ENCODE results near the gene FLT1. TPM values are rescaled to one million over a fixed set of nuclear protein-coding genes. Genes with fewer than 3 reads are reported as not detected.

FLT1 gene
- total and polyA plus RNA-seq, 9 donors = 13.2 to 17.3 (median 15.8) TPM

DNA sequence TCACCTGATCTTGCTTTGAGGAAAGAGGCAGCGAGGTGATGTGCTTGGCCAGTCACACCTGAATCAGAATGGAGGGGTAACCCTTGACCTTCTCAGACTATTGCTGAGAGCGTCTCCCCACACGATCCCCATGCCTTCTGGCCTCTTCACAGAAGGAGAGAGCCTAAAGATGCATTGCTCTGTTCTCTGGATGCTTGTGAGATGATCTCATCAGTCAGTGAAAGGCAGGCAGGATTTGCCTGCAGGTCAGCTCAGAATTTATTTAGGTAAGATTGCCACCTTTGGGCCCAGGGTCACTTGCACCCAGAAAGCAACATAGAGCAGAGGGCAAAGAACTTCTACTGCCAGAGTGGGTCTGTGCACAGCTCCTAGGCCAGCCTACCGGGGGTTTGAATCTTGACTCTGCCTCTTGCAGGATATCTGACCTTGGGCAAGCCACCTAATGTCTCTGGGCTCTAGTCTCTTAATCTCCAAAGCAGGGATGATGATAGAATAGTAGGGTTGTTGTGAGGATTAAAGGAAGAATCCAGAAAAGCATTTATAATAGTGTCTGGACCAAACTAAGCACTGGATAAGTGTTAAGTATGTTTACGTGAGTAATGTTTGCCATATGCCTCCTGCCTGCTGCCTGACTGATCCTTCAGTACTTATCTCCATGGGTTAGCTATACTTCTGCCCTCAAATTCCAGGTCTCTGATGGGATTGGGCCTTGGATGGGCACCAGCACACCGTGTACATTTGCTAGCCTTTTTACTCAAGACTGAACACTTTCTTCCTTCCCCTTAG lies 8.4 kb upstream of the FLT1 start:
- no peaks in the 10 kb centered on the region for H3K9me3 ChIP-seq (replicated peaks; ENCODE audit: control insufficient read depth, low read depth, low read length)
- no peak overlapping the region for H3K27ac ChIP-seq (ENCODE audit: low read length)
- H3K27me3 ChIP-seq (ENCODE audit: control insufficient read depth, insufficient read depth, low read length) = peaks cover 15% of the 10 kb centered on the region
- no peak overlapping the region for H3K4me3 ChIP-seq (ENCODE audit: low read length)
- WGBS (ENCODE audit: insufficient coverage) = 70% methylated on average over 2 of the region's 6 CpGs
- no peak for DNase-seq
- no peaks in the 10 kb centered on the region for H3K36me3 ChIP-seq (ENCODE audit: control insufficient read depth, insufficient read depth, low read length)
- peaks cover 2% of the 10 kb centered on the region for H3K4me1 ChIP-seq (ENCODE audit: control insufficient read depth, insufficient read depth, low read length)

DNA sequence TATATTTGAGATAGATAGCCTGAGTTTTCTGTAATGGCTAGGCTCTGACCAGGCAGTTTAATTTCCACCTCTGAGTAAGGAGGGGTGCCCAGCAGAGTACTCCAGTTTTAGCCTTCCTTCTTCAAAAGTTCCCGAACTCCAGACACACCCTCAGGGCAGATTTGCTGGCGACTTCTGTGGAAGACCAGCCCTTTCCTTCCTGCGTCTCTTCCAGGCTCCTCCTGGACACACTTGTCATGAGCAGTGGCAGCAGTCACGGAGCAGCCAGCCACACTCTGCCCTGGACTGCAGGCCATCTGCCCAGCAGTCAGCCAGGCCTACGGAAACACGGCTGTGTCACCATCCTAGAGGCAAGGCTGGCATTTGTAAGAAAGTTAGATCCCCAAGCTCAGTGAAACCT lies 6.6 kb upstream of the FLT1 start:
- WGBS (ENCODE audit: insufficient coverage) = 84% methylated on average over 3 of the region's 6 CpGs
- Histone ChIP-seq H3K4me3 (ENCODE audit: low read length) (no peak overlapping the region), H3K27ac (ENCODE audit: low read length) (no peak overlapping the region), H3K4me1 (ENCODE audit: control insufficient read depth, insufficient read depth, low read length) (peaks cover 2% of the 10 kb centered on the region), H3K27me3 (ENCODE audit: control insufficient read depth, insufficient read depth, low read length) (peaks cover 26% of the 10 kb centered on the region), H3K36me3 (ENCODE audit: control insufficient read depth, insufficient read depth, low read length) (no peaks in the 10 kb centered on the region), H3K9me3 (replicated peaks; ENCODE audit: control insufficient read depth, low read depth, low read length) (no peaks in the 10 kb centered on the region)
- DNase-seq = no peak

DNA sequence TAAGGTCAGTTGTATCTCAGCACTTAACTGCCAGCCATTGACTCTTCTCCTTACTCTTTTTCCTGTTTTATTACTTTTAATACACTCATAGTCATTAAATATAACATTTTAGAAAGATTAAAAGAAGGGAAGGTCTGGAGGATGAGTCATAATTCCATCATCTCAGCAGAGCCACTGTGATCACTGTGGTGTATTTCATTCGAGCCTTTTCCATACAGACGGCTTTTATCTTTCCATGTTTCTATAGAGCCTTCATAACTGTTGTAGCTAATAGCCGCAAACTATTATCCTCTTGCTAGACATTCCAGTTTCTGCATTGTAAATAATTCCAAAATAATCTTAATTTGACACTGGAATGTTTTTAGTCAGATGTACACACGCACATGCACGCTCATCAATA lies 4.7 kb upstream of the FLT1 start:
- Histone ChIP-seq H3K27ac (ENCODE audit: low read length) (no peak overlapping the region), H3K36me3 (ENCODE audit: control insufficient read depth, insufficient read depth, low read length) (no peaks in the 10 kb centered on the region), H3K4me1 (ENCODE audit: control insufficient read depth, insufficient read depth, low read length) (peaks cover 5% of the 10 kb centered on the region), H3K27me3 (ENCODE audit: control insufficient read depth, insufficient read depth, low read length) (peaks cover 45% of the 10 kb centered on the region), H3K4me3 (ENCODE audit: low read length) (no peak overlapping the region), H3K9me3 (replicated peaks; ENCODE audit: control insufficient read depth, low read depth, low read length) (no peaks in the 10 kb centered on the region)
- no CpG with 5 or more reads among the region's 5 CpGs for WGBS (ENCODE audit: insufficient coverage)
- no peak for DNase-seq

DNA sequence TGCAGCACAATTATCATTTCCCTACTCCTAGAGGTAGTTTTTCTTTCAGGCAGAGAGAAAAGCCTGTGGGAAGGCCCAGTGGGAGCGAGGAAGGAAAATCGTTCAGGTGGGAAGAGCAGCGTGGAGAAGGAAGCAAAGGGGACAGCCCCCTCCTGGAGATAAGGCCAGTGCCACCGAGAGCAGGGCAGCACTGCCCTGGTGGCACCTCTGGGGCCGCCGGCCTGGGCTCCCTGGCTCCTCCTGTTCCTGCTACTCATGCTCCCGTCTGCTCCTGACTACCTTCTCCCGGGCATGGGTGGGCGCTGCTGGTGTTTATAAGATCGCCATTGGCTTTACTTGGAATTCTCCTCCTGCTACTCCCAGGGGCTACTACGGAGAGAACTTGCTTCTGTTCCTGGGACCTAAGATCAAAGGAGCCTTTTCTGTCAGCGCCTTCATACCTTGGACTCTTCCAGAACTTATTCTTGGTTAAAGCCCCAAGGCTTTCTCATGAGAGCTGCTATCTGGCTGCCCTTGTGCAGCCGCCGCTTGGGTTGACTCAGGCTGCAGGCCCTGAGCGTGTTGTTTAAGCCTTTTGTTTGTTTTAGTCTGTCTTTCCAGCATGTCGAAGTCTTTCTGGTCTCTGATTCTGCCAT lies 3.7 kb upstream of the FLT1 start:
- 65% methylated on average over 13 of the region's 16 CpGs for WGBS (ENCODE audit: insufficient coverage)
- Histone ChIP-seq H3K9me3 (replicated peaks; ENCODE audit: control insufficient read depth, low read depth, low read length) (no peaks in the 10 kb centered on the region), H3K4me3 (ENCODE audit: low read length) (no peak overlapping the region), H3K36me3 (ENCODE audit: control insufficient read depth, insufficient read depth, low read length) (no peaks in the 10 kb centered on the region), H3K4me1 (ENCODE audit: control insufficient read depth, insufficient read depth, low read length) (peaks cover 13% of the 10 kb centered on the region), H3K27ac (ENCODE audit: low read length) (no peak overlapping the region), H3K27me3 (ENCODE audit: control insufficient read depth, insufficient read depth, low read length) (peaks cover 50% of the 10 kb centered on the region)
- no peak for DNase-seq

DNA sequence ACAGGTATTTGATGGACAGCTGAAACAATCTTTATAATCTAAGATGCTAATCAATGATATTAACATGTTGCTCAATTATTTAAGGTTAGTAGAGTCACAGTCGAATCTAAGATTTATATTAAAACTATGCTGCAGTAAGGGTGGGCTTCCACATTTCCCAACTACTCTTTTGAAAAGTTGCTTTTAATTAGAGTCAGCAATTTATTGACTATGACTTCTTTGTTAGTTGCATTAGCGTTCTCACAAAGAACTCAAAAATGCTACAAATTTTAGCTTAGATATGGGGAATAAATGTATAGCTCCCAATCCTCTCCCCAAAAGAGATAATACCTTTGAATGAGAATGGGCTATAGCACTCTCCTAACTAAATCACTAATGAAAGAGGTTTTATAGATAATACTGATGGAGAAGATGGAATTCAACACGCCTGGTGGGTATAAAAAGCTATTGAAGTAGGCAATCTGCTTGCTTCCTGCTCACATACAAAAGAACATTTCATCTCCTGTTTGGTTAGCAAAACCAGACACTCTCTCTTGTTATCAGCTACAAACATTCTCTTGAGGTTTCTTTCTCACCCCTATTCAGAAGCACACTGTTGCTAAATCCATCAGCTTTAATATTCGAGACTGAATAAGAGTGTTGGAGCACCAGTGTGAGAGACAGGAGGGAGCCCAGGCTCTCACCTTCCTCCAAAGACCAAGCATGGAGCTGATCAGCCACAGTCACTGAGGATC lies 2.4 kb upstream of the FLT1 start:
- Histone ChIP-seq H3K4me1 (ENCODE audit: control insufficient read depth, insufficient read depth, low read length) (peaks cover 15% of the 10 kb centered on the region), H3K27ac (ENCODE audit: low read length) (no peak overlapping the region), H3K4me3 (ENCODE audit: low read length) (no peak overlapping the region), H3K36me3 (ENCODE audit: control insufficient read depth, insufficient read depth, low read length) (no peaks in the 10 kb centered on the region), H3K27me3 (ENCODE audit: control insufficient read depth, insufficient read depth, low read length) (peaks cover 60% of the 10 kb centered on the region), H3K9me3 (replicated peaks; ENCODE audit: control insufficient read depth, low read depth, low read length) (no peaks in the 10 kb centered on the region)
- no CpG with 5 or more reads among the region's 4 CpGs for WGBS (ENCODE audit: insufficient coverage)
- DNase-seq = no peak

DNA sequence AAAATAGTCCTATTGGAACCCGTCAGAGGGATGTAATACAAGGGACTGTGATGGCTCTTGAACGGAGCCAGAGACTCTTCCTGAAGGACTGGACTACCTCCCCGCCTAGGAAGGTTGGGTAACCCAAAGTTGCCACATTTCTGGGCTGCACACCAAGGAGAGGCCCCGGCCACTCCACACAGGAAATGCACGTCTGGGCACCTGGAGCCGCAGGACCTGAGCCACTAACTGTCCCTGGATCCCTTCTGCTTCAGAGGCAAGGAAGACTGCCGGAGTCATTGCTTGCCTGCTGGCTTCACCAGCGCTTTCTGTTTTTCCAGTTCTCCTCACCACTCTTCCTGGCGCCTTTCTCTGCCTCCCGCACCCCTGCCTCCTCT lies 1.2 kb upstream of the FLT1 start:
- Histone ChIP-seq H3K4me1 (ENCODE audit: control insufficient read depth, insufficient read depth, low read length) (peaks cover 15% of the 10 kb centered on the region), H3K27me3 (ENCODE audit: control insufficient read depth, insufficient read depth, low read length) (peaks cover 63% of the 10 kb centered on the region), H3K4me3 (ENCODE audit: low read length) (no peak overlapping the region), H3K9me3 (replicated peaks; ENCODE audit: control insufficient read depth, low read depth, low read length) (no peaks in the 10 kb centered on the region), H3K36me3 (ENCODE audit: control insufficient read depth, insufficient read depth, low read length) (no peaks in the 10 kb centered on the region), H3K27ac (ENCODE audit: low read length) (no peak overlapping the region)
- DNase-seq = no peak
- 30% methylated on average over 10 of the region's 10 CpGs for WGBS (ENCODE audit: insufficient coverage)

DNA sequence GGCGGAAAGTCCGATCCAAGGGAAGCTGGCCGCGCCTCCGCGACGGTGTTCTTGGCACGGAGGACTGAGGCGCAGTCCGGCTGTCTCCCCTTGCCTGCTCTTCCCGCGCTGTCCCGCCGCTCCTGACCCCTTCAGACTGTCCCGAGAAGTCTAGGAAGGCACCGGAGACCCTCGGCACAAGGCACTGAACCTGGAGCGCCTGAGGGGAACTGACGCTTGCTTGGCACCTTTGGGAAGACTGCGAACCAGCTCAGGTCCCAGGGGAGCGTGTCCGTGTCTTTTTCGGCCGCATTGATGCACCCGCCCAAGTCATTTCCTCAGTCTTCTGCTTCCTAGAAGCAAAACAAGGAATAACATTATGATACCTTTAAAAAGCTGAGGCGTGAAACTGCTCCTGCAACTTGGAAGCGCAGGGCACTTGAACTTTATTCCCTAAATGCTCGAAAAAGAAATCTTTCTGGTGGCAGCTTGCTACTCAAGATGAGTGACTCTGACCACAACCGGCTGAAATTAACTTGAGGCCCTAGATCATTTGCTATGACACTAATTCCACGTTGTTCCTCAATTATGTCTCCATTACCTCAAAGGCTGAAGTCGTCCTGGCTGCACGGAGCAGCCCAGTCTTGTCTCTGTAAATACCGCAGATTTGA lies 735 bp upstream of the FLT1 start:
- peaks cover 63% of the 10 kb centered on the region for H3K27me3 ChIP-seq (ENCODE audit: control insufficient read depth, insufficient read depth, low read length)
- no peak for DNase-seq
- H3K9me3 ChIP-seq (replicated peaks; ENCODE audit: control insufficient read depth, low read depth, low read length) = no peaks in the 10 kb centered on the region
- 4% methylated on average over 33 of the region's 33 CpGs for WGBS (ENCODE audit: insufficient coverage)
- H3K4me3 ChIP-seq (ENCODE audit: low read length) = peak overlapping the region; percentile 44
- peak overlapping the region; percentile 47 for H3K27ac ChIP-seq (ENCODE audit: low read length)
- no peaks in the 10 kb centered on the region for H3K36me3 ChIP-seq (ENCODE audit: control insufficient read depth, insufficient read depth, low read length)
- H3K4me1 ChIP-seq (ENCODE audit: control insufficient read depth, insufficient read depth, low read length) = peaks cover 15% of the 10 kb centered on the region

DNA sequence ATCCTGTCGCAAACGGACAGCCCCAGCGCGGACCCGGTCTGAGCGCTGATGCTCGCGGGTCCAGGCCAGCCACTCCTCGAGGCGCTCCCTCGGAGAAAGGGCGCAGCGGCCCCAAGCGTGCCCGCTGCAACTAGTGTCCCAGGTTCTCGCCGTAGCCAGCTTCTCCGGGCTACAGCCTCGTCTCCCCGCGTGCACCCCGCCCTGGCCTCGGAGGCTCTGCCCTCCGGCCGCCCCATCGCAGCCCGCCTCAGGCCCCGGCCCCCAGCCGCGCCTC lies 487 bp downstream of the FLT1 start:
- Histone ChIP-seq H3K4me1 (ENCODE audit: control insufficient read depth, insufficient read depth, low read length) (peaks cover 16% of the 10 kb centered on the region), H3K27me3 (ENCODE audit: control insufficient read depth, insufficient read depth, low read length) (peaks cover 69% of the 10 kb centered on the region), H3K27ac (ENCODE audit: low read length) (peak overlapping the region; percentile 47), H3K4me3 (ENCODE audit: low read length) (peak overlapping the region; percentile 49), H3K9me3 (replicated peaks; ENCODE audit: control insufficient read depth, low read depth, low read length) (no peaks in the 10 kb centered on the region), H3K36me3 (ENCODE audit: control insufficient read depth, insufficient read depth, low read length) (no peaks in the 10 kb centered on the region)
- WGBS (ENCODE audit: insufficient coverage) = under 1% methylated on average over 30 of the region's 30 CpGs
- no peak for DNase-seq

DNA sequence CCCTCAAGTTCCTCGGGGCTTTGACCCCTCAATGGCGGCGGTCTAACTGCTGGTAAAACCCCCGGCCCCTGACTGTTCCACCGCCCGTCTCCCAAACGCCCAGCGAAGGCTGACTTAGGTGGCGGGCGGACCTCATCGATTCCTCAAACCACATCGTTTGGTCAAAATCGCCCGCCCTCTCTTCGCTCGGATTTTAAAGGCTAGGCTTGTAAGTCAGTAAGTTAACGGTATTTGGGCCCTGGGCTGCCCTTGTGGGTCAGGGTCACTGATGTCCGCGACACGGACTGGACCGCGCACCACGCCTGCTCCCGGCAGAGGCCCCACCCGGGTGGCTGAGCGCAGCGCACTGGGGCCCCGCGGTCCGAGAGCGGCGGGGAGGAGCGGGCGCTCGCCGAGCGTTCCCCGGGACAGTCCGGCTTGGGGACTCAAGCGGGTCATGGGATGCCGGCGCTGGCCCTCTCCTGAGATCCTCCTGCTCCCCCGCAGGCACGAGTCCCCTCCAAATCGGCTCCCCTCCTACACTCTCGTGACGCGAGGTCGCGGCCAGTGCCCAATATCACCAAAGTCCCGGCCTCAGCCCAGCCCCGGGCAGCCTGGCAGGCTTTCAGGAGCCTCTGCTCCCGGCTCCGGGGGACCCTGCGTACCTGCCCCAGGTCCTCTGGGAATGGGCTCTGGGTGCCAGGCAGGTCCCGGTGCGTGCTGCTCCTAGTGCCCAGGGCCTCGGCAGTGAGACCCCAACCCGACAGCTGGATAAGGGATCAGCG lies 1.0 kb downstream of the FLT1 start:
- H3K9me3 ChIP-seq (replicated peaks; ENCODE audit: control insufficient read depth, low read depth, low read length) = no peaks in the 10 kb centered on the region
- under 1% methylated on average over 46 of the region's 60 CpGs for WGBS (ENCODE audit: insufficient coverage)
- DNase-seq = no peak
- peak overlapping the region; percentile 47 for H3K27ac ChIP-seq (ENCODE audit: low read length)
- H3K4me1 ChIP-seq (ENCODE audit: control insufficient read depth, insufficient read depth, low read length) = peaks cover 17% of the 10 kb centered on the region
- H3K36me3 ChIP-seq (ENCODE audit: control insufficient read depth, insufficient read depth, low read length) = no peaks in the 10 kb centered on the region
- peaks cover 69% of the 10 kb centered on the region for H3K27me3 ChIP-seq (ENCODE audit: control insufficient read depth, insufficient read depth, low read length)
- peak overlapping the region; percentile 49 for H3K4me3 ChIP-seq (ENCODE audit: low read length)

All from muscle of leg (tissue), 11 donors.